ENCODE data around the gene RNASE13.
A peak's percentile ranks its signal among the peaks of the same experiment; 100 is the strongest.
"Not testable (repeated sequence)": the region's sequence is repeated elsewhere in the genome, so short reads cannot be mapped to it uniquely, and the experiment has no call there.

RNASE13 gene

DNA sequence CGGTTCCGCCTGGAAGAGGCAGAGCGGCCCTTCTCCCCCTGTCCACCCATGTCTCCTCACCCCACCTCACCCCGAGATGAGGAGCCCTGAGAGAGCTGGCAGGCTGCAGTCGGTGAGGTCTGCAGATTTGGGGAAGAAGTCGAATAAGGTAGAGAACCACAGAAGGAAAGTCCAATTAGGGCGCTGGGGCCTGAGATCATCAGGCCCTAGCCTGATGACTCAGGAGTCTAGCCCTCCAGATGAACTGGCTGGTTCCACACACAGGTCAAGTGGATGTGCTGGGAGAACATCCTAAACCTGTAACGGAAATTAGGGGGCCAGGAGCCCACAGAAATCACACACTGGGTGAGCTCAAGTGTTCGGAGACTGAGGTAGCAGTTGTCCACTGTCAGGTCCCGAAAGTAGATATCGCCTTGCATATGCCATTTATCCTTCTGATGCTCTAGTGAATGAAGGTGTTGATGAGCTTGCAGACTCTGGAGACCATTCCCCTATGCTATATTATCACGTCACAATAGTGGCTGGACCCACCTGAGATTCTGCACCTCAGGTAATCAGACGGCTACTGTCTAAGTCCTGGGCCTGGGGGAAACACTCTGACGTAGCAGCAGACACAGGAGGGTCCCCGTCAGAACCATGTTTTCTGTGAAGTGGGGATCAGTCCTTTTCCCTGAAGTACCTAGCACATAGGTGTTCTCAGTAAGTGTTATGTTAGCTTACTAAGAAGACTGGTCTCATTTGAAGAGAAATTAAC, 45.7 kb downstream of the RNASE13 start:
- Histone ChIP-seq H3K27me3 (ENCODE audit: control insufficient read depth, insufficient read depth, low read length) (no peaks in the 10 kb centered on the region), H3K4me3 (ENCODE audit: low read depth, low read length) (peak overlapping the region; percentile 91), H3K36me3 (ENCODE audit: control insufficient read depth, insufficient read depth, low read length) (peaks cover 4% of the 10 kb centered on the region), H3K9me3 (ENCODE audit: control insufficient read depth, insufficient read depth, low read length) (no peaks in the 10 kb centered on the region), H3K4me1 (ENCODE audit: control insufficient read depth, insufficient read depth, low read length) (no peaks in the 10 kb centered on the region), H3K9ac (ENCODE audit: low read depth, low read length) (no peak overlapping the region)

DNA sequence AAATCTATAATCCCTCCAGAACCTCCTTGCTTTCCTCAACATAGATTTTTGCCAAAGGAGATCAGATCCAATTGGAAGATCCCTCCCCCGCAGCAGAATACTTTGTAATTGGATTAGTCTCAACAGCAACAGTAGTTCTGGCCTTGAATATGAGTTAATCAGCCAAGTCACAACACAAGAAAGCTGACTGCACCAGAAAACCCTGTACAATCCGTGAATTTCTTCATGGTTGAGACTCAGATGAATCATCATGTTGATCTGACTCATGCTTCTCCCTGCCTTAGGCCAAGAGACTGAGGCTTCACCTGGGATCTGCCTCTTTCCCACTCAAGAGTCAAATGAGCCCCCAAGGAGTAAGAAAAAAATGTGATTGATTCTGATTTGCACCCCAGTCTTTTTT, 47.8 kb downstream of the RNASE13 start:
- H3K27me3 ChIP-seq (ENCODE audit: control insufficient read depth, insufficient read depth, low read length), result peaks cover 13% of the 10 kb centered on the region
- no peaks in the 10 kb centered on the region for H3K36me3 ChIP-seq (ENCODE audit: control insufficient read depth, insufficient read depth, low read length)
- H3K9ac ChIP-seq (ENCODE audit: low read depth, low read length), result no peak overlapping the region
- H3K9me3 ChIP-seq (ENCODE audit: control insufficient read depth, insufficient read depth, low read length), result no peaks in the 10 kb centered on the region
- H3K4me1 ChIP-seq (ENCODE audit: control insufficient read depth, insufficient read depth, low read length), result no peaks in the 10 kb centered on the region
- no peak overlapping the region for H3K4me3 ChIP-seq (ENCODE audit: low read depth, low read length)

DNA sequence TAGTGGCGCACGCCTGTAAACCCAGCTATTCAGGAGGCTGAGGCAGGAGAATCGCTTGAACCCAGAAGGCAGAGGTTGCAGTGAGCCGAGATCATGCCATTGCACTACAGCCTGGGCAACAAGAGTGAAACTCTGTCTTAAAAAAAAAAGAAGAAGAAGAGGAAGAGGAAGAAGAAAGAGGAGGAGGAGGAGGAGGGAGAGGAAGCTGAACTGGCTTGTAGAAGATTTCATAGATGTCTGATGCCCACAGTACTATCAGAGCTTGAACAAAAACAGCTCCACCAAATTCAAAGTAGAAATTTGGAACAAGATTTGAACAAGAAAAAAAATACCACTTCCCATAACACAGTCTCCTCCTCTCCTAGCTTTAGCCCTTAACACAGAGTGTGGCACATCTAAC, 49.0 kb downstream of the RNASE13 start:
- H3K36me3 ChIP-seq (ENCODE audit: control insufficient read depth, insufficient read depth, low read length); H3K9me3 ChIP-seq (ENCODE audit: control insufficient read depth, insufficient read depth, low read length); H3K4me1 ChIP-seq (ENCODE audit: control insufficient read depth, insufficient read depth, low read length); H3K9ac ChIP-seq (ENCODE audit: low read depth, low read length); H3K4me3 ChIP-seq (ENCODE audit: low read depth, low read length): not testable (repeated sequence)
- H3K27me3 ChIP-seq (ENCODE audit: control insufficient read depth, insufficient read depth, low read length), result peaks cover 13% of the 10 kb centered on the region

Data from iPS-15b (cell line).